OCI-LY7 (cell line): Measurements from ENCODE around the gene WASHC2C. TPM values are rescaled to one million over a fixed set of nuclear protein-coding genes. Genes with fewer than 3 reads are reported as not detected.
"Not testable (repeated sequence)": the region's sequence is repeated elsewhere in the genome, so short reads cannot be mapped to it uniquely, and the experiment has no call there.

Source experiments
- BruUV-seq: library from RNA; stranded (reverse); fragments of 400-500 nt; replicated peaks from 2 replicates; lab custom pipeline; 2021; lab: Mats Ljungman, UMichigan
- CTCF ChIA-PET: fragments of 300-600 bp; sonication (Branson Sonifier 250); formaldehyde crosslinking; loops from one replicate; lab custom pipeline; 2022; ENCODE audit warnings: antibody characterized with exemption; ENCODE audit not compliant: unreplicated experiment; lab: Charles Lee
- POLR2A ChIA-PET: fragments of 300-600 bp; sonication (Branson Sonifier 250); formaldehyde crosslinking; loops from one replicate; lab custom pipeline; 2022; ENCODE audit warnings: antibody characterized with exemption; lab: Charles Lee
- DNase-seq: peaks from one replicate; pipeline ENCODE4 v3.0.0-alpha.2; 2015; ENCODE audit warnings: low spot score
- H2AFZ ChIP-seq: fragments of 200-600 bp; sonication (generic), shearing (Covaris generic); 2 replicates; pipeline ENCODE4 v1.6.1; 2014; ENCODE audit warnings: mild to moderate bottlenecking, antibody characterized with exemption, low read length, moderate library complexity
- H3K27ac ChIP-seq: fragments of 200-600 bp; sonication (generic); 2 replicates; pipeline ENCODE4 v1.5.1; 2014; ENCODE audit warnings: mixed run types, low read depth, mild to moderate bottlenecking, moderate library complexity, low read length, inconsistent platforms; ENCODE audit not compliant: poor library complexity, severe bottlenecking
- H3K36me3 ChIP-seq: fragments of 200-600 bp; sonication (generic); 2 replicates; pipeline ENCODE4 v1.6.1; 2014; ENCODE audit warnings: mild to moderate bottlenecking, antibody characterized with exemption, low read length, moderate library complexity, mixed read lengths; ENCODE audit not compliant: insufficient read depth
- H3K4me1 ChIP-seq: fragments of 200-600 bp; sonication (generic); 2 replicates; pipeline ENCODE4 v1.5.1; 2014; ENCODE audit warnings: mild to moderate bottlenecking, low read length; ENCODE audit not compliant: insufficient read depth, poor library complexity, severe bottlenecking
- H3K4me2 ChIP-seq: fragments of 200-600 bp; sonication (generic); 2 replicates; pipeline ENCODE4 v1.6.1; 2014; ENCODE audit warnings: mild to moderate bottlenecking, low read length
- H3K4me3 ChIP-seq: fragments of 200-600 bp; sonication (generic); 2 replicates; pipeline ENCODE4 v1.5.1; 2014; ENCODE audit warnings: mild to moderate bottlenecking, low read depth, low read length; ENCODE audit not compliant: poor library complexity, severe bottlenecking
- H3K79me2 ChIP-seq: fragments of 200-600 bp; sonication (generic); 2 replicates; pipeline ENCODE4 v1.6.1; 2016; ENCODE audit warnings: low read depth, mild to moderate bottlenecking, low read length, moderate library complexity, mixed read lengths; ENCODE audit not compliant: insufficient read depth
- H3K9me2 ChIP-seq: fragments of 200-600 bp; sonication (generic); 2 replicates; pipeline ENCODE4 v1.6.1; 2016; ENCODE audit warnings: mild to moderate bottlenecking, low read length, mixed read lengths; ENCODE audit not compliant: insufficient read depth
- H3K9me3 ChIP-seq: fragments of 200-600 bp; sonication (generic); 2 replicates; pipeline ENCODE4 v1.6.1; 2014; ENCODE audit warnings: mild to moderate bottlenecking, mixed run types, low read length, mixed read lengths
- H4K20me1 ChIP-seq: fragments of 200-600 bp; sonication (generic); 2 replicates; pipeline ENCODE4 v1.6.1; 2014; ENCODE audit warnings: mild to moderate bottlenecking, antibody characterized with exemption, low read length, moderate library complexity, mixed read lengths; ENCODE audit not compliant: insufficient read depth
- EZH2phosphoT487 ChIP-seq: fragments of 200-600 bp; sonication (generic); IDR thresholded peaks from 2 replicates; pipeline ENCODE4 v1.6.1; 2018; ENCODE audit warnings: low read depth, borderline replicate concordance, mild to moderate bottlenecking, mixed run types, antibody characterized with exemption, low read length, moderate library complexity, mixed read lengths
- intact Hi-C: fragments of 100-400 bp; cut with micrococcal nuclease; formaldehyde crosslinking; loops from one replicate; pipeline ENCODE4 v1.10.0; 2022; ENCODE audit not compliant: unreplicated experiment
- total RNA-seq, 2 experiments: library from RNA; depleted of rRNA in 1 of 2; stranded (reverse); fragments of >200 nt in 1 of 2; shearing (Covaris generic) in 1 of 2; gene quantifications; 2 replicates each; pipeline ENCODE4 v1.2.3, GENCODE V29; 2014 to 2022
- TF ChIP-seq, protein P1 (sequence below): fragments of 200-600 bp; sonication (generic); conservative IDR thresholded peaks from 2 replicates; pipeline ENCODE4 v1.5.1; 2014; ENCODE audit warnings: mild to moderate bottlenecking, antibody characterized with exemption, low read length, moderate library complexity, mixed read lengths

WASHC2C gene
- total RNA-seq, 2 experiments from 2014 or later, result 21.5 to 34.6 TPM

- no peak overlapping the region for H3K4me2 ChIP-seq
- H3K4me1 ChIP-seq, result no peaks in the 10 kb centered on the region
- H3K27ac ChIP-seq, result no peak overlapping the region
- intact Hi-C loops, result no loop called here
- H3K36me3 ChIP-seq, result no peaks in the 10 kb centered on the region
- H4K20me1 ChIP-seq, result no peaks in the 10 kb centered on the region
- H2AFZ ChIP-seq, result no peak overlapping the region
- H3K79me2 ChIP-seq, result no peaks in the 10 kb centered on the region
- no peaks in the 10 kb centered on the region for H3K9me2 ChIP-seq
- TF ChIP-seq EZH2phosphoT487, result no peak
- TF ChIP-seq, protein P1, sequence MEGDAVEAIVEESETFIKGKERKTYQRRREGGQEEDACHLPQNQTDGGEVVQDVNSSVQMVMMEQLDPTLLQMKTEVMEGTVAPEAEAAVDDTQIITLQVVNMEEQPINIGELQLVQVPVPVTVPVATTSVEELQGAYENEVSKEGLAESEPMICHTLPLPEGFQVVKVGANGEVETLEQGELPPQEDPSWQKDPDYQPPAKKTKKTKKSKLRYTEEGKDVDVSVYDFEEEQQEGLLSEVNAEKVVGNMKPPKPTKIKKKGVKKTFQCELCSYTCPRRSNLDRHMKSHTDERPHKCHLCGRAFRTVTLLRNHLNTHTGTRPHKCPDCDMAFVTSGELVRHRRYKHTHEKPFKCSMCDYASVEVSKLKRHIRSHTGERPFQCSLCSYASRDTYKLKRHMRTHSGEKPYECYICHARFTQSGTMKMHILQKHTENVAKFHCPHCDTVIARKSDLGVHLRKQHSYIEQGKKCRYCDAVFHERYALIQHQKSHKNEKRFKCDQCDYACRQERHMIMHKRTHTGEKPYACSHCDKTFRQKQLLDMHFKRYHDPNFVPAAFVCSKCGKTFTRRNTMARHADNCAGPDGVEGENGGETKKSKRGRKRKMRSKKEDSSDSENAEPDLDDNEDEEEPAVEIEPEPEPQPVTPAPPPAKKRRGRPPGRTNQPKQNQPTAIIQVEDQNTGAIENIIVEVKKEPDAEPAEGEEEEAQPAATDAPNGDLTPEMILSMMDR, result no peak
- CTCF ChIA-PET, result no interaction called here
- POLR2A ChIA-PET, result no interaction called here
- H3K4me3 ChIP-seq, result no peak overlapping the region
- BruUV-seq, result no TSS peak
- no peak for DNase-seq
- no peaks in the 10 kb centered on the region for H3K9me3 ChIP-seq
These were observed 90.2 kb downstream of the WASHC2C start for GRCh38 chr10:45817130-45817859.

DNA sequence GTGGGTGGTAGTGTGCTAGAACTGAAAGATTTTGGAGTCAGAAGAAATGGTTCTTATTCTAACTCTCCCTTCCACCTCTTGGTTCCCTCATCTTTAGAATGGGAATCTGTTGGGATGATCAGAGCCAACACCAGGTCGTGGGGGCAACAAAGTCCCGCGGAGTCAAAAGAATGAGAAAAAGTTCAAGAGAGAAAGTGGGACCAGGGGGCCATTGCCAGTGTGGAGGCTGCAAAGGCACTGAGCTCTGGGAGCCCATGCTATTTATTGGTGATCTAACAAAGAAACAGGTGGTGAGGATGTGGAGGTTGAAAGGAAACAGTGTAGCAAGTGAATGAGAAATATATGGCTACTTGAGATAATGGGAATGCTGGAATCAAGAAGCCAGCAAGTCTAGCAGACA is 90.8 kb downstream of the WASHC2C start:
- Histone ChIP-seq H3K36me3 (no peaks in the 10 kb centered on the region), H3K4me3 (no peak overlapping the region), H2AFZ (no peak overlapping the region), H3K9me3 (no peaks in the 10 kb centered on the region), H3K79me2 (no peaks in the 10 kb centered on the region), H3K4me2 (no peak overlapping the region), H3K9me2 (no peaks in the 10 kb centered on the region), H4K20me1 (no peaks in the 10 kb centered on the region), H3K27ac (no peak overlapping the region), H3K4me1 (no peaks in the 10 kb centered on the region)
- CTCF ChIA-PET, result no interaction called here
- intact Hi-C loops, result no loop called here
- no peak for DNase-seq
- TF ChIP-seq, protein P1, result no peak
- no peak for TF ChIP-seq EZH2phosphoT487
- BruUV-seq, result no TSS peak
- POLR2A ChIA-PET, result no interaction called here

DNA sequence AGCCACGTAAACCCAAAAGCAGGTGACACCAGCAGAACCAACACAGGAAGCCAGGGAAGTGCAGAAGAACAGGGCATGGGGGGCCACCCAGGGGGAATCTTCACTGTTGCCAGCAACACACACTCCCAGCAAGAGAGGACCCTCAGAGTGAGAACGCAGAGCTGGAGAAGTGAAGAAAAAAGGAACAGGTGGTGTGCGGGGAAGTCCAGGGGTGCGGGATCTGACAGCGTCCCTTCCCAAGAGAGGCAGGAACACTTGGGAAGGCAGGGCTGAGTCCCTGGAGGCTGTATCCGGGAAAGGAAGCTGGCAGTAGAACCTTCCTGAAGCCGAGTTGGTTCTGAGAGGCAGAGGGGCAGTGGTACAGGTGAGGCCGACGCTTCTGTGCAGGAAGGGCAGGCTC is 92.5 kb downstream of the WASHC2C start:
- H3K4me2 ChIP-seq, result no peak overlapping the region
- H3K27ac ChIP-seq, result no peak overlapping the region
- no peaks in the 10 kb centered on the region for H3K4me1 ChIP-seq

DNA sequence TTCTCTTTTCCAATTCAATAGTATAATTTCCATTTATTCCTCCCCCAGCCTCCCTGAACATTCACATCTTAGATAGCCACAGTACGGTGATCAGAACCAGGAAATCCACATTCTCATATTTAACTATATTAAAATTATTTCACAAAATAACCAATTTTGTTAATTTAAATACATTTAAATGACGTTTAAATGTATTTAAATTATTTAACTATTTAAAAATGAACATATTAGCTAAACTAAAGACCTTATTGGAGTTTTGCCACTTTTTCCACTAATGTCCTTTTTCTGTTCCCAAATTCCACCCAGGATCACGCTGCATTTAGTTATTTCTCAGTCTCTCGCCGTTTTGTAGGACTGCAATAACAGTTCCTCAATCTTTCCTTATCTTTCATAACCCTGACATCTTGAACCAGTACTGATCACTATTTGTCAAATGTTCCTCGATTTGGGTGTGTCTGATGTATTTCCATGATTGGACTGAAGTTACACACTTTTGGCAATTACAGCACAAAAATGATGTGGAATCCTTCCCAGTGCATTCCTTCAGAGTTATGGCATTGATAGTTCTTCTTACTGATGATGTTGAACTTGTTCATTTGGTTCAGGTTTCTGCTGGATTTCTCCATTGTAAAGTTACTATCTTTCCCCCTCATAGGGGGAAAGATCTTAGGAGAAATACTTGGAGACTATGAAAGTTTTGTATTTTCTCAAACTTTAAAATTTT is 93.2 kb downstream of the WASHC2C start:
- CTCF ChIA-PET, H3K9me2 ChIP-seq, POLR2A ChIA-PET, H2AFZ ChIP-seq, H3K4me2 ChIP-seq, H3K4me1 ChIP-seq, DNase-seq, H3K4me3 ChIP-seq, H3K9me3 ChIP-seq, intact Hi-C loops, H3K27ac ChIP-seq, H4K20me1 ChIP-seq, H3K79me2 ChIP-seq, H3K36me3 ChIP-seq: not testable (repeated sequence)
- TSS peak; percentile 46 for BruUV-seq

More for the DNA sequence above, 92.5 kb downstream of the WASHC2C start:
- Histone ChIP-seq H3K36me3 (no peaks in the 10 kb centered on the region), H3K4me3 (no peak overlapping the region), H3K9me3 (no peaks in the 10 kb centered on the region), H4K20me1 (no peaks in the 10 kb centered on the region), H2AFZ (no peak overlapping the region), H3K79me2 (no peaks in the 10 kb centered on the region), H3K9me2 (no peaks in the 10 kb centered on the region)
- ChIA-PET POLR2A (no interaction called here), CTCF (no interaction called here)
- no peak for TF ChIP-seq EZH2phosphoT487
- no TSS peak for BruUV-seq
- intact Hi-C loops, result no loop called here
- DNase-seq, result no peak

DNA sequence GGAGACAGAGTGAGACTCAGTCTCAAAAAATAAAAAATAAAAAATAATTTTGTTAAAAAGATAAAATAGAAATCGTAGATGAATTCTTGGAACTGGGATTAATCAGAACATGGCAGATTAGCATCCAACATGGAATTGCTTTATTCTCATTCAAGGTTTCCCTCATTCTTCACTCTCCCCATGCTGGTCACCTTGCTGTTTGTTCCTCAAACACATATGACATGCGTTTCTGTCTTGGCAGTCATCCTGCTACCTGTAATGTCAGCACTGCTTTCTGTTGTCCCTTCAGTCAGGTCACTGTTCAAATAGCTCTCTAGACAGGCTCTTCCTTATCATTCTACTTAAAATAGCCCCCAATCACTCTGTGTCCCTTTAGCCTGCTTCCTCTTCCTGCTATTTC is 95.9 kb downstream of the WASHC2C start:
- H3K27ac ChIP-seq, H3K36me3 ChIP-seq, CTCF ChIA-PET, H3K4me3 ChIP-seq, DNase-seq, H3K9me3 ChIP-seq, H3K9me2 ChIP-seq, H4K20me1 ChIP-seq, BruUV-seq, H2AFZ ChIP-seq, H3K4me1 ChIP-seq, H3K4me2 ChIP-seq, intact Hi-C loops, H3K79me2 ChIP-seq, POLR2A ChIA-PET: not testable (repeated sequence)
